Measurements from ENCODE around the gene NR4A3. TPM values are rescaled to one million over a fixed set of nuclear protein-coding genes. Genes with fewer than 3 reads are reported as not detected.

Gene NR4A3
- total and polyA plus RNA-seq, 12 donors = 0.83 to 70.8 (median 9.3) TPM

DNA sequence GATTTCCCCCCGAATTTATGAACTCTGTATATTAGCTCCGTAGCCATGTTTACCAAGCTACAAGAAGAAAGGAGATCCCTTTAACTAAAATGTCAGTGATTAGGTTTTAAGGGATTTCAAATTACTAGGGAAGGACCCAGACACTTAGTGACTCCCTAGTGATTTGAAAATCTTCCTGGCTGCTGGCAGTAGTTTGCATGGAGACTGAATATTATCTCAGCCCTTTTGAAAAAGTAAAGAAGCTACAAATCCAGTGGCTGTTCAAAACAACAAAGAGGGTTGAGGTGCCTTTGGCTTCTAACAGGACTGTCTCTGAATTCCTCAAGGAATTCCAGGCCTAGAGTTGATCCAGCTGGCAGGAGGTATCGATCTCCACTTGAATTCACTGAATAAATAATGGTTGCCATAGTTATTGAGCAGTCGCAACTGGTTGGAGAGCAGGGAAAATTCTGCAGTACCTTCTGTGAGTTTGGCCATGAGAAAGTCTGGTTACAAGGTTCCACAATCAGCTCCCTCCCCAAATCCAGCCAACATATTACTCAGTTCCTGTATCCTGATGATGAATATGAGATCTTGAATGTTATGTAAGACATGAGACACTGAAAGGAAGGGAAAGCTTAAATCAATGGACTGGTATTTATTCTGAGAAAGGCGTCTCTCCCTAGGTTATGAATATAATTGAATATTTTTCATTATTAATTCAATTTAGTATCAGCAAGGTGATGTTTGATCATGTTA is 37.7 kb downstream of the NR4A3 start:
- Histone ChIP-seq H3K27me3 (no peaks in the 10 kb centered on the region), H3K4me1 (replicated peaks in 1 of 2) (peaks cover 0 to 3% of the 10 kb centered on the region in 2 donors), H3K9me3 (replicated peaks in 1 of 3) (no peaks in the 10 kb centered on the region), H3K27ac (peak overlapping the region in 1 of 5 donors; percentile 4), H3K36me3 (replicated peaks in 1 of 2) (no peaks in the 10 kb centered on the region), H3K4me3 (no peak overlapping the region)
- 57 to 70% (median 64%) methylated on average over 5 of the region's 5 CpGs for WGBS, 4 donors
- intact Hi-C loops (cut with DNase I) = no loop called here
- DNase-seq = peak in 3 of 7 donors; percentile 14 to 30 (median 25)
- TF ChIP-seq, protein P1, sequence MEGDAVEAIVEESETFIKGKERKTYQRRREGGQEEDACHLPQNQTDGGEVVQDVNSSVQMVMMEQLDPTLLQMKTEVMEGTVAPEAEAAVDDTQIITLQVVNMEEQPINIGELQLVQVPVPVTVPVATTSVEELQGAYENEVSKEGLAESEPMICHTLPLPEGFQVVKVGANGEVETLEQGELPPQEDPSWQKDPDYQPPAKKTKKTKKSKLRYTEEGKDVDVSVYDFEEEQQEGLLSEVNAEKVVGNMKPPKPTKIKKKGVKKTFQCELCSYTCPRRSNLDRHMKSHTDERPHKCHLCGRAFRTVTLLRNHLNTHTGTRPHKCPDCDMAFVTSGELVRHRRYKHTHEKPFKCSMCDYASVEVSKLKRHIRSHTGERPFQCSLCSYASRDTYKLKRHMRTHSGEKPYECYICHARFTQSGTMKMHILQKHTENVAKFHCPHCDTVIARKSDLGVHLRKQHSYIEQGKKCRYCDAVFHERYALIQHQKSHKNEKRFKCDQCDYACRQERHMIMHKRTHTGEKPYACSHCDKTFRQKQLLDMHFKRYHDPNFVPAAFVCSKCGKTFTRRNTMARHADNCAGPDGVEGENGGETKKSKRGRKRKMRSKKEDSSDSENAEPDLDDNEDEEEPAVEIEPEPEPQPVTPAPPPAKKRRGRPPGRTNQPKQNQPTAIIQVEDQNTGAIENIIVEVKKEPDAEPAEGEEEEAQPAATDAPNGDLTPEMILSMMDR (IDR thresholded peaks at IDR 0.05) = no peak
- no peak for TF ChIP-seq POLR2A (IDR thresholded peaks at IDR 0.05)

DNA sequence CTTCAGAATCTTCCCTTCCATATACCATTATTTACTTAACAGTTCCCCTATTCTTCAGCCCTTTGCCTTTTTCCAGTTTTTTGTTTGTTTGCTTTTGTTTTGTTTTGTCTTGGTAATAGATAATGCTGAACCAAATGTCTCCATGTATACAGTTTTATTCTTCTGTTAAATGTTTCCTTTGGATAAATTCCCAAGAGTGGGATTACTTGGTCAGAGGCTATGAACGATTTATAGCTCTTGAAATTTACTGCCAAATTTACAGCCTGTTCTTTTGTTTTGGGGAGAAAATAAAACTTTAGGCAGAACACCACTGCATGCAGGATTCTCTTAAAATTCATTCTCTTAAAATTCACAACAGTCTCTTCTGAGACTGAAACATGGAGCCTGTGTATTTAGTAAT is 38.6 kb downstream of the NR4A3 start:
- peaks cover 0 to 3% of the 10 kb centered on the region in 2 donors for H3K4me1 ChIP-seq (replicated peaks in 1 of 2)
- TF ChIP-seq, protein P1 (IDR thresholded peaks at IDR 0.05) = no peak
- TF ChIP-seq POLR2A (IDR thresholded peaks at IDR 0.05) = no peak
- no peaks in the 10 kb centered on the region for H3K27me3 ChIP-seq
- intact Hi-C loops (cut with DNase I) = no loop called here
- 27 to 38% (median 32%) methylated on average over 1 of the region's 1 CpG for WGBS, 4 donors
- H3K27ac ChIP-seq = no peak overlapping the region
- no peak overlapping the region for H3K4me3 ChIP-seq
- DNase-seq = no peak
- H3K9me3 ChIP-seq (replicated peaks in 1 of 3) = no peaks in the 10 kb centered on the region
- no peaks in the 10 kb centered on the region for H3K36me3 ChIP-seq (replicated peaks in 1 of 2)

DNA sequence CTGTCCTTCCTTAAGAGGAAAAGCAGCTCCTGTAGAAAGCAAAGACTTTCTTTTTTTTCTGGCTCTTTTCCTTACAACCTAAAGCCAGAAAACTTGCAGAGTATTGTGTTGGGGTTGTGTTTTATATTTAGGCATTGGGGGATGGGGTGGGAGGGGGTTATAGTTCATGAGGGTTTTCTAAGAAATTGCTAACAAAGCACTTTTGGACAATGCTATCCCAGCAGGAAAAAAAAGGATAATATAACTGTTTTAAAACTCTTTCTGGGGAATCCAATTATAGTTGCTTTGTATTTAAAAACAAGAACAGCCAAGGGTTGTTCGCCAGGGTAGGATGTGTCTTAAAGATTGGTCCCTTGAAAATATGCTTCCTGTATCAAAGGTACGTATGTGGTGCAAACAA is 42.3 kb downstream of the NR4A3 start:
- Histone ChIP-seq H3K36me3 (replicated peaks in 1 of 2) (no peaks in the 10 kb centered on the region), H3K4me1 (replicated peaks in 1 of 2) (peaks cover 0 to 3% of the 10 kb centered on the region in 2 donors), H3K4me3 (no peak overlapping the region), H3K9me3 (replicated peaks in 1 of 3) (no peaks in the 10 kb centered on the region), H3K27me3 (no peaks in the 10 kb centered on the region), H3K27ac (no peak overlapping the region)
- WGBS, 4 donors = 83 to 95% (median 87%) methylated on average over 2 of the region's 2 CpGs
- TF ChIP-seq, protein P1 (IDR thresholded peaks at IDR 0.05) = no peak
- no peak for TF ChIP-seq POLR2A (IDR thresholded peaks at IDR 0.05)
- no peak for DNase-seq
- intact Hi-C loops (cut with DNase I) = no loop called here

DNA sequence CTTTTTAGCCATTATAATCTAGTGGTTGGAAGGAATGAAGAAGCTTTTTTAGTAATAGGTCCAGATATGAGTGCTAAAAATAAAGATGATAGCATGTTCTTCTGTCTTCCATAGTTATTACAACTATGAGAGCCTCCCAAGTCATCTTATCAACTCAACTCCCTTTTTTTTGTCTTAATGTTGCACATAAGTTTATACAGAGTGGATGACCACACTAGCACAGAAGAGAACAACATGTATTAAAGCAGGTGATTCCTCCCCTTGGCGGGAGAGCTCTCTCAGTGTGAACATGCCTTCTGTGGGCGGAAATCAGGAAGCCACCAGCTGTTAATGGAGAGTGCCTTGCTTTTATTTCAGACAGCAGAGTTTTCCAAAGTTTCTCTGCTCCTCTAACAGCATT is 44.7 kb downstream of the NR4A3 start:
- H3K4me1 ChIP-seq (replicated peaks in 1 of 2) = no peaks in the 10 kb centered on the region
- H3K27ac ChIP-seq = no peak overlapping the region
- no peaks in the 10 kb centered on the region for H3K9me3 ChIP-seq (replicated peaks in 1 of 3)
- H3K36me3 ChIP-seq (replicated peaks in 1 of 2) = no peaks in the 10 kb centered on the region
- H3K27me3 ChIP-seq = no peaks in the 10 kb centered on the region
- no peak for DNase-seq
- 74 to 90% (median 84%) methylated on average over 2 of the region's 2 CpGs for WGBS, 4 donors
- H3K4me3 ChIP-seq = no peak overlapping the region
- TF ChIP-seq POLR2A (IDR thresholded peaks at IDR 0.05) = no peak
- TF ChIP-seq, protein P1 (IDR thresholded peaks at IDR 0.05) = no peak
- intact Hi-C loops (cut with DNase I) = no loop called here
